ENCODE data around the gene RIC8B. TPM values are rescaled to one million over a fixed set of nuclear protein-coding genes. Genes with fewer than 3 reads are reported as not detected.

The RIC8B gene
- total RNA-seq, 1 experiment from 2014 or later, result 29.0 TPM

DNA sequence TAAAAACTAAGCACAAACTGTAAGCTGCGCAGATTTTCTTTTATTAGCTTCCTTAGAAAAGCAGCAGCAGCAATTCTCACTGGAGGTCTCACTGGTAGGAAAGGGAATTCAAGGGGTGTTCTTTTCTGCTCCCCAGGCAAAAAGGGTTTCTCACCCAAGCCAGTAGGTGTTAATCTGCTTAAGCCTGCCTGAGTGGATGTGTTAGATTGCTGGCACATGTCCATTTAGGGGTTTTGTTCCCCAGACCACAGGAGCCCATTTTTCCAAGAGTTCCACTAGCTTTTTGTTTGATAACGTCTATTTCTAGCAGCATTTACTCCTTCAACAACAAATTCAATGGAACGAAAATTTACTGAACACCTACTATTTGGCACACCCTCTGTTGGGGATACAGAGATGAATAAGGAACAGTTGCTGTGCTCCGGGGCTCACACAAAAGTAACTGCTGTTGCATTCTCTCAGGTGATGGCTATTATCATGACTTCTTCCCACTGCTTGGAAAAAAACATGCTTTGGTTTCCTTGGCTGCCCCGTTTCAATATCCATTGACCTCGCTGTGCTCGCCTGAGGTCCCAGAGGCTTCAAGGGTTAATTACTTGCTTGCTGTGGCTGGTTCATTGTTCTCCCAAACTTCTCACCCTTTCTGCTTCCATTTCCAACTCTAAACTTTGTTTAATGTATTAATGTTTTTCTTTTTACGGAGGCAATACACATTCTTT, 31.1 kb upstream of the RIC8B start:
- Histone ChIP-seq H4K20me1 (ENCODE audit: control insufficient read depth, insufficient read depth, insufficient read length) (no peaks in the 10 kb centered on the region), H2BK12ac (ENCODE audit: insufficient read length, low read depth, low read length) (no peak overlapping the region), H3K23me2 (ENCODE audit: insufficient read length, low read depth, low read length, poor library complexity, severe bottlenecking) (no peaks in the 10 kb centered on the region), H3T11ph (ENCODE audit: low read length) (no peak overlapping the region), H3K4me2 (ENCODE audit: insufficient read depth, insufficient read length, low read length) (no peak overlapping the region), H3K14ac (ENCODE audit: insufficient read depth, low read length) (no peak overlapping the region), H3K18ac (ENCODE audit: insufficient read length, low read depth, low read length) (no peak overlapping the region), H2AK5ac (ENCODE audit: insufficient read length, low read length) (no peak overlapping the region), H3K9me3 (ENCODE audit: control insufficient read depth, low read depth, low read length) (no peaks in the 10 kb centered on the region), H3K27me3 (ENCODE audit: insufficient read depth, low read length) (no peaks in the 10 kb centered on the region), H2BK15ac (ENCODE audit: low read depth, low read length) (no peak overlapping the region), H4K8ac (replicated peaks; ENCODE audit: insufficient read length, low read depth, low read length) (no peak overlapping the region), H3K4ac (ENCODE audit: low read depth, low read length) (no peak overlapping the region), H3K4me1 (ENCODE audit: insufficient read depth, low read length) (no peaks in the 10 kb centered on the region; the same call in 1 of the 2 replicates), H3K56ac (ENCODE audit: insufficient read length, low read depth, low read length) (no peak overlapping the region), H4K5ac (ENCODE audit: insufficient read length, low read depth, low read length) (no peak overlapping the region), H3K79me1 (ENCODE audit: insufficient read depth, low read depth, low read length, poor library complexity, severe bottlenecking) (no peaks in the 10 kb centered on the region), H2BK5ac (ENCODE audit: insufficient read length, low read length) (no peak overlapping the region), H3K9ac (ENCODE audit: extremely low read depth, insufficient read length, low read length) (no peak overlapping the region), H3K27ac (ENCODE audit: insufficient read length, low read depth, low read length) (no peak overlapping the region), H3K79me2 (ENCODE audit: insufficient read depth, low read length) (no peaks in the 10 kb centered on the region), H4K91ac (ENCODE audit: insufficient read length, low read depth, low read length) (no peak overlapping the region), H3K23ac (ENCODE audit: insufficient read length, low read depth, low read length) (no peak overlapping the region), H2AFZ (ENCODE audit: low read length) (no peak overlapping the region), H2BK120ac (ENCODE audit: low read depth, low read length, poor library complexity, severe bottlenecking) (no peak overlapping the region), H2BK20ac (ENCODE audit: low read depth, low read length, poor library complexity, severe bottlenecking) (no peak overlapping the region)
- TF ChIP-seq, protein P1, sequence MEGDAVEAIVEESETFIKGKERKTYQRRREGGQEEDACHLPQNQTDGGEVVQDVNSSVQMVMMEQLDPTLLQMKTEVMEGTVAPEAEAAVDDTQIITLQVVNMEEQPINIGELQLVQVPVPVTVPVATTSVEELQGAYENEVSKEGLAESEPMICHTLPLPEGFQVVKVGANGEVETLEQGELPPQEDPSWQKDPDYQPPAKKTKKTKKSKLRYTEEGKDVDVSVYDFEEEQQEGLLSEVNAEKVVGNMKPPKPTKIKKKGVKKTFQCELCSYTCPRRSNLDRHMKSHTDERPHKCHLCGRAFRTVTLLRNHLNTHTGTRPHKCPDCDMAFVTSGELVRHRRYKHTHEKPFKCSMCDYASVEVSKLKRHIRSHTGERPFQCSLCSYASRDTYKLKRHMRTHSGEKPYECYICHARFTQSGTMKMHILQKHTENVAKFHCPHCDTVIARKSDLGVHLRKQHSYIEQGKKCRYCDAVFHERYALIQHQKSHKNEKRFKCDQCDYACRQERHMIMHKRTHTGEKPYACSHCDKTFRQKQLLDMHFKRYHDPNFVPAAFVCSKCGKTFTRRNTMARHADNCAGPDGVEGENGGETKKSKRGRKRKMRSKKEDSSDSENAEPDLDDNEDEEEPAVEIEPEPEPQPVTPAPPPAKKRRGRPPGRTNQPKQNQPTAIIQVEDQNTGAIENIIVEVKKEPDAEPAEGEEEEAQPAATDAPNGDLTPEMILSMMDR (conservative IDR thresholded peaks at IDR 0.05), result no peak
- H3K4me1 Mint-ChIP-seq, result peaks cover 42 to 51% of the 10 kb centered on the region in 2 experiments
- no peak for DNase-seq
- no peak overlapping the region; a peak in 1 of 5 replicates for H3K4me3 Mint-ChIP-seq
- H3K36me3 Mint-ChIP-seq (ENCODE audit: insufficient read depth in 1 of 3, low read depth in 3 of 3), result no peaks in the 10 kb centered on the region
- no peaks in the 10 kb centered on the region for H3K9me3 Mint-ChIP-seq
- no peaks in the 10 kb centered on the region for H3K27me3 Mint-ChIP-seq (ENCODE audit: low read depth)
- no CpG with 5 or more reads among the region's 8 CpGs for WGBS (ENCODE audit: extremely low coverage, insufficient read length, low lambda C conversion rate)
- H3K27ac Mint-ChIP-seq, result no peak overlapping the region; a peak in 1 of 7 replicates

All from H9 (cell line).